NCI-H460 (cell line): ENCODE measurements around the gene MAOB. TPM values are rescaled to one million over a fixed set of nuclear protein-coding genes. Genes with fewer than 3 reads are reported as not detected.
"Not testable (repeated sequence)": the region's sequence is repeated elsewhere in the genome, so short reads cannot be mapped to it uniquely, and the experiment has no call there.

Source experiments
- DNase-seq: peaks from one replicate; pipeline ENCODE4 v3.0.0-alpha.2; 2016; ENCODE audit warnings: low read depth; ENCODE audit errors: extremely low read depth
- total RNA-seq: library from RNA; depleted of rRNA; stranded (reverse); fragments of >200 nt; shearing (Covaris generic); gene quantifications from 2 replicates; pipeline ENCODE4 v1.2.3, GENCODE V29; 2014

Gene MAOB
- total RNA-seq, 1 experiment from 2014 or later: not detected

DNA sequence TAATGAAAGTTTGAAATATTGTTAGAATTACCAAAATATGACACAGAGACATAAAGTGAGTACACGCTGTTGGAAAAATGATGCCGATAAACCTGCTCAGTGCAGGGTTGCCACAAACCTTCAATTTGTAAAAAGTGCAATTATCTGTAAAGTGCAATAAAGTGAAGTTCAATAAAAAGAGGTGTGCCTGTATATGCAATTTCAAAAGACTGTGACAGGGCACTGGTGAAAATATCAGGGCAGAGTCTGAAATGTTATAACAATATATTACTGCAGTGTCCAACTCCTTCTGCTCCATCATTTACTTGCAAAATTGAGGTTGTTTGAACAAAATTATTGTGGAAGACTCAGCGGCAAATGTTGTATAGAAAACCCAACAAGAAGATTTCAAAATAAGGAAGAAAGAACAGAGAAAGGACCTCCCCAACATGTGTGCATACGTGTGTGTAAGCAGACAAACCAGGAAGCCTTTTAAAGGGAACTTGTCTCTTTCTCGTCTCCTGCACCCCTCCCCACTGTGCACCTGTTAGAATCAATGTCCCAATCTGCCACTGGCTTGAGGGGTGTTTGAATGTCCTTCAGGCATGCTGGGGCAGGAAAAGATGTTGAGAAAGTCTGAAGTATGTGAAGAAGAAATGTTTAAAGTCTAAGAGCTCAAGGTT, 96.2 kb downstream of the MAOB start:
- no peak for DNase-seq

DNA sequence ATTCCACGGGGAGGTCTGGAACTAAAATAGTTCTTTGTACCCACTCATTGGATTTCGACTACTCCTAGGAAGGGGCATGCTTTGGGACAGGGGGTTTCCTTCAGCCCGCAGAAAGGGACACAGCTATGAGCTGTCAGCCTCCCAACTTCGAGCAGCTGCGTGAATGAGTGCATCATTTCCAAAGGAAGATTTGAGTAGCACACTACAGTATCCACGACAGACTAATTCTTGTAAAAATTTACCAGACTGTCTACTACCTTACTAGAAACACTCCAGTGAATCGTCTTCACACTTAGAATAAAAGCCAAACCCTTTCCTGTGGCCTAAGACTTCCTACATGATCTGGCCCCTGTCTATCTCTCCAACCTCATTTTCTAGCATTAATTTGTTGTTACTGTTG, 124.2 kb downstream of the MAOB start:
- DNase-seq: no peak

DNA sequence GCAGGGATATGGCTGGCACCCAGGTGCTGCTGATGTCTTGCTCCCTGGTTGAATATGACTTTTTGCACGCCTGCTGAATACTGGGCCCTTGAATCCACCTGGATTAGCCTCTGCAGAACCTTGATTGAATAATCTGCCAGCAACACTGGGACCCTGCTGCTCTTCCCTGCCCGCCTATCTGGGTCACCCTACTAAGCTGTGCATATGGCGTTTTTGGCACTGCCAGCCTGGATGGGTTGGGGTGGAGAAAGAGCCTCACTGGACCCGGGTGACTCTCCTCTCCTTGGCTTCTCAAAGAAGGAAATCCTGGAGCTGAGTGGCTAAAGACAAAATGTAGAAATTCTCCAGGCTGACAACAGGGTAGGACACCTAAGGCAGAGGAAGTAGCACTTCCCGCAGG, 126.2 kb downstream of the MAOB start:
- DNase-seq: no peak

DNA sequence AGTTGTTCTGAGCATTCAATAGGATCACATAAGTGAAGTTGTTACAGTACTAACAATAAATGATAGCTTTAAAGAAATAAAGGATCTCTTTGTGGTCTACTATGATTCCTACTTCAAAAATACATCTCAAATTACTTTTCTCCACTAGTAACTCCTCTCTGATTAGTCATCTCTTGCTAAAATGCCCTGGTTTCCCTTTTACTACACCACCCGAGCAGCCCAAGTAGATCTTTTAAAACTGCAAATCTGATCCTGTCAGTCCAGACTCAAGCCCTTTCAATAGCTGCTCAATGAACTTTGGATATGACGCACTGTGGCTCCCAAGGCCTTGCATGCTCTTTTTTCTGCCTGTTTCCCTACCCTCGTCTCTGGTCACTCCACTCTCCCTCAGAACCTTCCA, 128.6 kb downstream of the MAOB start:
- no peak for DNase-seq

DNA sequence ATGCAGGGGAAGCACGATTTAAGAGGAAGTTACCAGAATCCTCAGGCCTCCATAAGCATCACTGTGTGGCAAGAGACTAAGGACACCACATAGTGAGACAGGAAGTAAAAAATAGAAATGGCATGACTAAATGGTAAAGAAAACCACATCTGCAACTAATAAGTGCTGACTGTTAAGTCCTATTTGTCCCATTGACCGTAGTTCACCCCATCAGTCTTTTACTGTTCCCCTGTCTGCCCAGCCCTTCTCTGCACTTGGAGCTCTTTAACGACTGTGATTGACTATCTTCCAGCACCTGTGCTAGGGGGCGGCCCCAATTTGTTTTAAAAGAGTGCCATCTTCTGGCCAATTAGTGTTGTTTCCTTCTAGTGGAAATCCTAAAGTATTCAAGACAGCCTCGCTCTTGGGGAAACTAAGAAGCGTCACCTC, 132.0 kb downstream of the MAOB start:
- DNase-seq: peak; percentile 64

DNA sequence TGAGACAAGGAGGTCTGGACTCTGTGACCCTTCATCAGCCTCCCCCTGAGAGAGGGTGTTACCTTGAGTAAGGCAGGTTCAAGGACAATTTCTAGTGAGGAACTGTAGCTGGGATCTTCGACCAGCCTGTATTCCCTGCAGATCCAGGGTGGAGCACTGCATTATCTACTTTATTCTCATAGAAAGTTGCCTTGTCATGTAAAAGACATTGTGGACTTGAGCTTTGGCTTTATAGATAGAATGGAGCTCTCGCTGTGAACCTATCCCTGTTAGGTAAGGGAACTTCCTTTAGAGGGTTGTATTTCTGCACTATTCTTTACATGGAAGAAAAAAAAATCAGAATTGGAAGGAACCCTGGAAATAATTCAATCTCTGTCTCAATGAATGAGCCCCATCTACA, 134.8 kb downstream of the MAOB start:
- no peak for DNase-seq

DNA sequence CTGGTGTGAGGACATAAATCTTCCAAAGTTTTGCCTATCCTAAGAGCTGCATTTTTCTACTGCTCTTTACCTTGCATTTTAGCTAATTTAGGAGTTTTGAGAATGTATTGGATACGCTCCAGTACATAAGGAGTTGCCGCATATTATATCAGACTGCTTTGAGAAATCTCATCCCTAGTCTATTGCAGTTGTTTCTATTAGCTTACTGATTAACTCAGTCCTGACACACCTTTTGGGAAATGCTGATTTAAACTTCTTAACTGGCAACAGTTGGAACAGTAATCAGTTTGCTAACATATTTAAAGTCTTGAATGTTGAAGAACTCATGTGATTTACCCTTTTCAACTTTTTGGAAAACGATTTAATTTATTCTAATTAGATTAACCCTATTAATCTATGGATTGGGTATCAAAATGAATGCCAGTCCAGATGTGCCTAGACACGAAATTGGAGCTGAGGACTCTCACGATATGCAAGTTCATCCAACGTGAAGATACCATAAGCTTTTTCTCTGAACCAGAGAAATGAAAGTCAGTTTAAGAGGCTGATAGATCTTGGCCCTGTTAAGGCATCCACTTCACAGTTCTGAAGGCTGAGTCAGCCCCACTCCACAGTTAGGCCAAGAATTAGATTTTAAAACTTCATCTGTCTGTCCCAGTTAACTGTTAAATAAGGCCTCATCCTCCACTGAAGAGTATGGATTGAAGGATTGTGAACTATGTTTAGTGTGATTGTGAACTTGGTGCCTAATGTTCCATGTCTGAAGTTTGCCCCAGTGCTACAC, 136.1 kb downstream of the MAOB start:
- no peak for DNase-seq

DNA sequence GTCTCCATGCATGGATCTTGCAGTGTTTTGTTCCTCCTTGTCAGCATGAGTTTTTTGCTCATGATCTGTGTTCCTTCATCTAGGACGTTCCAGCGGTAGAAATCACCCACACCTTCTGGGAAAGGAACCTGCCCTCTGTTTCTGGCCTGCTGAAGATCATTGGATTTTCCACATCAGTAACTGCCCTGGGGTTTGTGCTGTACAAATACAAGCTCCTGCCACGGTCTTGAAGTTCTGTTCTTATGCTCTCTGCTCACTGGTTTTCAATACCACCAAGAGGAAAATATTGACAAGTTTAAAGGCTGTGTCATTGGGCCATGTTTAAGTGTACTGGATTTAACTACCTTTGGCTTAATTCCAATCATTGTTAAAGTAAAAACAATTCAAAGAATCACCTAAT, 138.0 kb downstream of the MAOB start:
- no peak for DNase-seq

DNA sequence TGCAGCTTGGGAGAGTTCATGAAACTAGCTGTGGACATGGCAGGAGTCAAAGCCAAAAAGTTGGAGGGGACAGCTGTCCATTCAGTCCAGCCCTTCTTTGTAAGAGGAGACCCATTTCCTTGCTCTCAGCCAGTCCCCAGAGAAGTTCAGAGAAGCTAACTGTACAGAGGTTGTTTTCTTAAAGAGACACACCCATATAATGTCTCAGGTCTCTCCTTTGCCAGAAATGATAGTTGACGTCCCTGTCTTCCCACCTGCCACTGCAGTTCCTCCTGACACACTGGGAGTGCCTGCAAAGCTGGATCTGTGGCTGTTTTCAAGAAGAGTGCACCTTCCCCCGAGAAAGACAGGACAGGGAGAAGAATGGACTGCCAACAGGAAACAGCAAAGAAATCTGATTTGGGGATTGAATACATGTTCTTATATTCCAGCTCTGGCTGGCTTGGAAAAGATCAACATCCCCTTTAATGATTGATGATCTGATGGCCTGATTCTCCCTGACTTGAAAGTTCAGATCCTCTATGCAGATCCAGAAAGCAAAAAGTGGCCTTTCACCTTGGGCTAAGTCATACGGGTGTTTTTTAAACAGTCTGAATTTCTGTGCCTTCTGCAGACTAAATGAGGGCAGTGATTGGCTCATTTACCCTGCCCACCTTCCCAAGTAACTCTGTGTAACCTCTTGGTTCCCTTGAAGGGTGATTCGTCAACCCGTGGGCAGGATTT, 139.0 kb downstream of the MAOB start:
- DNase-seq: no peak

DNA sequence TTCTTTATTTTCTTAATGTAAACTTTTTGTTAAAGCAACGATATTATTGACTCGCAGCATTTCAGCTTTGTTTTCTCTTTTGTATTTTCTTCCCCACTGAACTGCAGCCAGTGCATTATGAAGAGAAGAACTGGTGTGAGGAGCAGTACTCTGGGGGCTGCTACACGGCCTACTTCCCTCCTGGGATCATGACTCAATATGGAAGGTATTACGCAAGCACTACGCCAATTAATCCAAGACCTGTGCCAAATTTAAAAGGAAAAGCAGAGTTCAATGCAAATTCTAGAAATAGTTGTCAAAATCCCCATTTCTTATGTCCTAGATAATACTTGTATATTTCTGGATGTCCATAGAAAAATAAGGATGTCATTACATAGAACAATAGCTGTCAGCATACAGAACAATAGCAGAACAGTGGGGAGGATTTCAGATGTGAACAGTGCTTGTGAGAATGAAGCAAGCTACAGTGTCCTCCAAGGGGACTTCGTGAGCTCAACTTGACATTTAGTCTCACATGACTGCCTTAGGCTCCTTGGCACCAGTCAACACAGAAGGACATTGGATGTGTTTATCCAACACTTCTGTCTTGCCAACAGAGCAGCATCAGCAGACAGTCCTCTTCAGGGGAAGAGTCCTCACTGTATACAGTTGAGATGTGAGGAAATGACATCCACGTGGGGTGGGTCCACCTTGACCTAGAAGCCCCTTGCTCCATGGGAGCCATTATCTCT, 140.2 kb downstream of the MAOB start:
- DNase-seq: no peak

DNA sequence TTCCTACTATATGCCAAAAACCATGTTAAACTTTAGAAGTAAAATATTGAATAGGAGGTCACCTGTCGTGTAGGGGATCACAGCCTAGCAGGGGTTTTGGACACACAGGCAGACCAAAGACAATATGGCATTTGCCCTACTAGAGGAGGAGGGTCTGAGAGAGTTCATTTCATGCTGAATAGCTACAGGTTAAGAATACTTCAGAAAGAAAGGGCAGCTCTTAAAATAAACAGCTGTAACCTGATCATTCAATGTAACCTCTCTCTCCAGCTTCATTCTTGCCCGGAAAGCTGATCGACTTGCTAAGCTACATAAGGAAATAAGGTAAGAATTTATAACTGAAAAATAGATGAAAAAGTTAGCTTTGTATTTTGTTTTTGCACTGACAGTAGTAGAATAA, 146.3 kb downstream of the MAOB start:
- no peak for DNase-seq

DNA sequence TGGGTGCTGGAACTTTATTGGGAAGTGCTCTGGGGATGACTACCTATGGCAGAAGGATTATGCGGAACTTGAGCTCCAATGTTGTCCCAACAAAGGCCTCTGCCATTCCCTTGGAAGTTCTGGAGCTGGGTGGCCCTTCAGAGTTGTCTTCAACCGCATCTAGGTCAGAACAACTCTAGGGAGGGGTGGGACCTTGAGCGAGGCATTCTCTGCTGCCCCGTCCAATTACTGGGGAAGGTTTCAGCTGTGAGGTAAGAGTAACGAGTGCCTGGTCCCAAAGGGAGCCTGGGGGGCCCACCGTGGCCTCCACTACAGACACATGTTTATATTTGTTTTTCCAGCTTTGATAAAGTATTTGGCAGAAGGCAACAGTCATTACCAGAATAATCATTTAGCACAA, 146.7 kb downstream of the MAOB start:
- no peak for DNase-seq

DNA sequence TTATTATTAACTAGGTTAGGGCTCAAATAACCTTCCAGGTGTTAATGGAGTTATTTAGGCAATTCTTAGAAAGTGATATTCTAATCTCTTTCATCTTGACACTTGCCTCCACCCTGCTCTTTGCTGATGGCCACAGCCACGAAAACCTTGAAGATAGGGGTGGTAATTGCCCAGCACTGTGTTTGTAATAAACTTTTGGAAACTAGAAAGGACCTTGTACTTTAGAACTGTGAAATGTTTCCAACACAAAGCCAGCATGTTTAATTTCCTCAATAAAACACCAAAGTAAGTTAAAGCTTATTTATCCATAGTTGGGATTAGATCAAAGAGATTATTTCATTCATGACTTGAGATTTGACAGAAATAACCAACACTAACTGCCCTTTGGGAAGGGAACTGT, 147.8 kb downstream of the MAOB start:
- DNase-seq: no peak

DNA sequence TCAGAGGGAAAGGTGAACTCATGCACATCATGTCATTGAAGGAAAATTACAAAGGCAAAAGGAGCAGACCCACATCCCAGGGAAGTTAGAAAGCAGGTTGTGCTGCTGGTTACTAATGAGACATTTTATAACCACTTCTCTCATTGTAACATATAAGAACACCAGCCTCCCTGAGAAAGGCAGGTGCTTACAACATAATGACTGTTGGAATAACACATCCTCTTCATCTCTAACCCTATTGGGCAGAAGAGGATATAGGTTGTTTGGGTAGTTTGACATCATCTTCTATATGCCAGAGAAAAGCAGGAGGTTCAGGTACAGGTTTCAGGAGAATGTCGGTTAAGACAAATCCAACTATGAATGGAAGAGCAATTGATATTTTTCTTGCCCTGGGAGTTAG, 148.6 kb downstream of the MAOB start:
- DNase-seq: no peak

DNA sequence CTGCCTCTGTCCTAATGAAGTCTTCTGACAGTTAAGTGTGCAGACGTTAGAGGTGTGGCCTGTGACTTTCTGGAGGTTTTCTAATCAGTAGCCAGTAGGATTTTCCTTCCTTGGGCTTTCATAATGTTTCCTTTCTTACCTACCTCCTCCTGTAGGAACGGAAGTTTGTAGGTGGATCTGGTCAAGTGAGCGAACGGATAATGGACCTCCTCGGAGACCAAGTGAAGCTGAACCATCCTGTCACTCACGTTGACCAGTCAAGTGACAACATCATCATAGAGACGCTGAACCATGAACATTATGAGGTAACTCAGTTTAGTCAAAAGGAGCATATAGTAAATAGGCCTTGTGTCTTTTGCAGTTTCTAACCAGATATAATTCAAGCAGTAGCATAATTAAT, 151.2 kb downstream of the MAOB start:
- no peak for DNase-seq

DNA sequence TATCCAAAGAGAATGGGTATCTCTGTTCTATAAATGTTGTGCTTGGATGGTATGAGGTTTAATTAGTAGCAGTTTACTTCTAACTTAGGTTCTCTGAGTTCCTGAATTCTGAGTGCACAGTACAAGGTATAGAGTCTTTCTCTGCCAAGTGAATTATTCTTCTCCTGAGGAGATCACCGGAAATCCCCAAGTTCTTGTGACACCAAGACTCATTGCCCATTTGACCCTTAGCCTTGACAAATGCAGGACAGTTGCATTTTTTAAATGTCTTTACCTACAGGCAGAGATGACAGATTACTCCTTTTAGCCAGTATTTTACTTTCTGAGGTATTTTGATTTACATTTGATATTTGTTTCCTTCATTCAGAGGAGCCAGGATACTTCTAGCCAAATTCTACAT, 153.3 kb downstream of the MAOB start:
- no peak for DNase-seq

DNA sequence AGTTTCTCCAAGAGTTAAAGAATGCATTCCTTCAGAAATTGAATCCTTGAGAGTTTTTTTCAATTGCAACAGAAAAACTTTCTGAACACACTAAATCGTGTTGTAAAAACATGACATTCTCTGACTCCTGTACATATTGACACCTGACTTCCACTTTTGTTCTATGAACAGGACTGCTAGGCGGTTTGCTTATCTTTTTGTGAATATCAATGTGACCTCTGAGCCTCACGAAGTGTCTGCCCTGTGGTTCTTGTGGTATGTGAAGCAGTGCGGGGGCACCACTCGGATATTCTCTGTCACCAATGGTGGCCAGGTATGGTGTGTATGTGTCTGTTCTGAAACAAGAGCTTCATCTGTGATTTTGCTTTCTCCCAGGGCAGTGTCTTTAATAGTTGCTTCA, 154.2 kb downstream of the MAOB start:
- no peak for DNase-seq

DNA sequence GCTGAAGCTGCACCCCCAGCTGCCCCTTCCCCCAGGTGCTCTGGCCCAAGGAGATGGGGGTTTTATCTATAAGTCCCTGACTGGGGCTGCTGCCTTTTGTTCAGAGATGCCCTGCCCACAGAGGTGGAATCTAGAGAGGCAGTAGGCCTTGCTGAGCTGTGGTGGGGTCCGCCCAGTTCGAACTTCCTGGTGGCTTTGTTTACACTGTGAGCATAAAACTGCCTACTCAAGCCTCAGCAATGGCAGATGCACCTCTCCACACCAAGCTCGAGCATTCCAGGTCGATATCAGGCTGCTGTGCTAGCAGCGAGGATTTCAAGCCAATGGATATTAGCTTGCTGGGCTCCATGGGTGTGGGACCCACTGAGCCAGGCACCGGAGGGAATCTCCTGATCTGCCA, 155.0 kb downstream of the MAOB start:
- DNase-seq: not testable (repeated sequence)

DNA sequence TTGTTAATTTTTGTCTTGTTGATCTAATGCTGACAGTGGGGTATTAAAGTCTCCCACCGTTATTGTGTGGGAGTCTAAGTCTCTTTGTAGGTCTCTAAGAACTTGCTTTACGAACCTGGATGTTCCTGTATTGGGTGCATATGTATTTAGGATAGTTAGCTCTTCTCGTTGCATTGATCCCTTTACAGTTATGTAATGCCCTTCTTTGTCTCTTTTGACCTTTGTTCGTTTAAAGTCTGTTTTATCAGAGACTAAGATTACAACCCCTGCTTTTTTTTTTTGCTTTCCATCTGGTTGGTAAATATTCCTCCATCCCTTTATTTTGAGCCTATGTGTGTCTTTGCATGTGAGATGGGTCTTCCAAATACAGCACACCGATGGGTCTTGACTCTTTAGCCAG, 157.0 kb downstream of the MAOB start:
- DNase-seq: not testable (repeated sequence)

DNA sequence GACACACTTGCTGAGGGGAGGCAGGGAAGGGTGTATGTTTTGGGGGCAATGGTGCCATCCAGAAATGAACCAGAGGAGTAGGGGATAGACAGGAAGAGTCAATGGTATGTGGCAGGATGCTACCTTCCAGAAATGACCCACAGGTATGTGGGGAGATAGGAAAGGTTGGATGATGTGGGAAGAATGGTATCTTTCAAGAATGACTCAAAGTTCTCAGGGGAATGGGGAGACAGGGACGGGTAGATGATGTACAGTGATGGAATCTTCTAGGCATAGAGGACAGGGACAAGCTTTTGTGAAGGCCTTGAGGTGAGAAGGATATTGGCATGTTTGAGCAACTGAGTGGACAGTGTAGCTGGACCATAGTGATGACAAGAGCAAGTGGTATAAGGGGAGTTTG, 161.3 kb downstream of the MAOB start:
- no peak for DNase-seq

DNA sequence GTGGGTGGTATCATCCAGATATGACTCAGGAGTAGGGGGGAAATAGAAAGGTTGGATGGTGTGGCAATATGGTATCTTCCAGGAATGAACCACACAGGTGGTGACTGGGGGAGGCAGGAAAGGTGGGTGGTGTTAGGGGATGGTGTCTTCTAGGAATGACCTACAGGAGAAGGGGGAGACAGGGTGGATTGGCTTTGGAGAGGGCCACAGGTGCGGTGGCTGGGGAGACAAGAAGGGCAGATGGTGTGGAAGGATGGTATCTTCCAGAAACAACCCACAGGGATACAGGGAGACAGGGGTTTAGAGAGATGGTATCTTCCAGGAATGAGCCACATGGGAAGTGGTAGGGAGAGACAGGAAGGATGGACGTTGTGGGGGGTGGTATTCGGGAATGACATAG, 162.2 kb downstream of the MAOB start:
- DNase-seq: no peak
